Fibroblast of the aortic adventitia (primary cell): Measurements from ENCODE around the gene WDR87. TPM values are rescaled to one million over a fixed set of nuclear protein-coding genes. Genes with fewer than 3 reads are reported as not detected.

Experiments
- DNase-seq: peaks from one replicate; pipeline ENCODE4 v3.0.0-alpha.2; 2010; ENCODE audit warnings: low read depth
- H3K4me3 ChIP-seq: 2 replicates; pipeline ENCODE4 v1.5.1; 2011; ENCODE audit warnings: low read depth, mild to moderate bottlenecking, control low read depth, low read length, moderate library complexity
- CTCF ChIP-seq: IDR thresholded peaks from 2 replicates; pipeline ENCODE4 v1.5.1; 2011; ENCODE audit warnings: mild to moderate bottlenecking, low read length, control low read depth, inconsistent platforms; ENCODE audit not compliant: insufficient read depth
- total RNA-seq: library from RNA; depleted of rRNA; stranded (reverse); fragments of >200 nt; gene quantifications from 2 replicates; pipeline ENCODE4 v1.2.3, GENCODE V29; 2012; ENCODE audit warnings: low replicate concordance

The WDR87 gene
- total RNA-seq, 1 donor, result not detected

GRCh38 chr19:37941782-37942515 is 35.6 kb upstream of the WDR87 start:
- H3K4me3 ChIP-seq, result no peak overlapping the region
- DNase-seq, result no peak
- no peak for TF ChIP-seq CTCF

DNA sequence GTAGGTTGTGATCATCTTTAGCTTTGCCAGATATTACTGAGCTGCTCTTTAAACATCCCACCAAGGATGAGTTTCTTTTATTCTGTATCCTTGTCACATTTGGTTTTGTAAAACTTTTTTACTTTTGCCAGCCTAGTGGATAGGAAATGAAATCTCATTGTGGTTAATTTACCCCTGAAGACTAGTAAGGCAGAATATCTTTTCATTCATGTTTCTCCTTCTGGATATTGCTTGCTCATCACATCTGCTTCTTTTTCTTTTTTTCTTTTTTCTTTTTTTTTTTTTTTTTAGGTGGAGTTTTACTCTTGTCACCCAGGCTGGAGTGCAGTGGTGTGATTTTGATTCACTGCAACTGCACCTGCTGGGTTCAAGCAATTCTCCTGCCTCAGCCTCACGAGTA is 32.0 kb upstream of the WDR87 start:
- no peak overlapping the region for H3K4me3 ChIP-seq
- TF ChIP-seq CTCF, result no peak
- no peak for DNase-seq

- H3K4me3 ChIP-seq, result no peak overlapping the region
- no peak for TF ChIP-seq CTCF
- DNase-seq, result no peak
Observed at GRCh38 chr19:37936886-37937285, 30.5 kb upstream of the WDR87 start.

GRCh38 chr19:37936166-37936565 is 29.8 kb upstream of the WDR87 start:
- H3K4me3 ChIP-seq, result no peak overlapping the region
- no peak for TF ChIP-seq CTCF
- no peak for DNase-seq

GRCh38 chr19:37935341-37935740 is 28.9 kb upstream of the WDR87 start:
- DNase-seq, result no peak
- no peak overlapping the region for H3K4me3 ChIP-seq
- no peak for TF ChIP-seq CTCF

GRCh38 chr19:37933937-37934358 is 27.6 kb upstream of the WDR87 start:
- DNase-seq, result peak; percentile 70
- no peak overlapping the region for H3K4me3 ChIP-seq
- TF ChIP-seq CTCF, result no peak
